ENCODE results near the gene TSHZ1.

DNA sequence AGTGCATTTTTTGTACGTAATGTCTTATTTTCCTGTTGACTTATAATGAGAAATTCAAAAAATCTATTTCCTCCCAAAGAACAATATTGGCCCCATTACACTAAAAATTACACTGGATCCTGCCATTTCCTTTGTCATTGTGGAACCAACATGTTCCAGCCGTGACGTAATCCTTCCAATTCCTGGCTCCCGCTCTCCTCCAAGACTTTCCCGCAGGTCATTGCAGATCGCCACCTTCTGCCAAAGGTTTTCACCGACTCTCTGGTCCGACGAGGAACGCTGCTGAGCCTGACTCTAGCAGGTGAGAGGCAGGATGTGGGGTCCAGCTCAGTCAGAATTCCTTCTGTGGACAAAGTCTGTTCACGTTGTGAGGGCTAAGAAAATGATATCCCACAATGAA, 39.7 kb upstream of the TSHZ1 start:
- TF ChIP-seq EZH2phosphoT487 (IDR thresholded peaks at IDR 0.05; ENCODE audit: low read depth) = no peak
- TF ChIP-seq, protein P1, sequence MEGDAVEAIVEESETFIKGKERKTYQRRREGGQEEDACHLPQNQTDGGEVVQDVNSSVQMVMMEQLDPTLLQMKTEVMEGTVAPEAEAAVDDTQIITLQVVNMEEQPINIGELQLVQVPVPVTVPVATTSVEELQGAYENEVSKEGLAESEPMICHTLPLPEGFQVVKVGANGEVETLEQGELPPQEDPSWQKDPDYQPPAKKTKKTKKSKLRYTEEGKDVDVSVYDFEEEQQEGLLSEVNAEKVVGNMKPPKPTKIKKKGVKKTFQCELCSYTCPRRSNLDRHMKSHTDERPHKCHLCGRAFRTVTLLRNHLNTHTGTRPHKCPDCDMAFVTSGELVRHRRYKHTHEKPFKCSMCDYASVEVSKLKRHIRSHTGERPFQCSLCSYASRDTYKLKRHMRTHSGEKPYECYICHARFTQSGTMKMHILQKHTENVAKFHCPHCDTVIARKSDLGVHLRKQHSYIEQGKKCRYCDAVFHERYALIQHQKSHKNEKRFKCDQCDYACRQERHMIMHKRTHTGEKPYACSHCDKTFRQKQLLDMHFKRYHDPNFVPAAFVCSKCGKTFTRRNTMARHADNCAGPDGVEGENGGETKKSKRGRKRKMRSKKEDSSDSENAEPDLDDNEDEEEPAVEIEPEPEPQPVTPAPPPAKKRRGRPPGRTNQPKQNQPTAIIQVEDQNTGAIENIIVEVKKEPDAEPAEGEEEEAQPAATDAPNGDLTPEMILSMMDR (IDR thresholded peaks at IDR 0.05; ENCODE audit: low read depth, low read length) = no peak

All from OCI-LY3 (cell line).